Measurements from ENCODE around the gene LRRC45. TPM values are rescaled to one million over a fixed set of nuclear protein-coding genes. Genes with fewer than 3 reads are reported as not detected.

The LRRC45 gene
- polyA plus RNA-seq, 1 donor (not counting 4 experiments of a cell fraction or from before 2014, with no cell fraction given) = 2.5 TPM

DNA sequence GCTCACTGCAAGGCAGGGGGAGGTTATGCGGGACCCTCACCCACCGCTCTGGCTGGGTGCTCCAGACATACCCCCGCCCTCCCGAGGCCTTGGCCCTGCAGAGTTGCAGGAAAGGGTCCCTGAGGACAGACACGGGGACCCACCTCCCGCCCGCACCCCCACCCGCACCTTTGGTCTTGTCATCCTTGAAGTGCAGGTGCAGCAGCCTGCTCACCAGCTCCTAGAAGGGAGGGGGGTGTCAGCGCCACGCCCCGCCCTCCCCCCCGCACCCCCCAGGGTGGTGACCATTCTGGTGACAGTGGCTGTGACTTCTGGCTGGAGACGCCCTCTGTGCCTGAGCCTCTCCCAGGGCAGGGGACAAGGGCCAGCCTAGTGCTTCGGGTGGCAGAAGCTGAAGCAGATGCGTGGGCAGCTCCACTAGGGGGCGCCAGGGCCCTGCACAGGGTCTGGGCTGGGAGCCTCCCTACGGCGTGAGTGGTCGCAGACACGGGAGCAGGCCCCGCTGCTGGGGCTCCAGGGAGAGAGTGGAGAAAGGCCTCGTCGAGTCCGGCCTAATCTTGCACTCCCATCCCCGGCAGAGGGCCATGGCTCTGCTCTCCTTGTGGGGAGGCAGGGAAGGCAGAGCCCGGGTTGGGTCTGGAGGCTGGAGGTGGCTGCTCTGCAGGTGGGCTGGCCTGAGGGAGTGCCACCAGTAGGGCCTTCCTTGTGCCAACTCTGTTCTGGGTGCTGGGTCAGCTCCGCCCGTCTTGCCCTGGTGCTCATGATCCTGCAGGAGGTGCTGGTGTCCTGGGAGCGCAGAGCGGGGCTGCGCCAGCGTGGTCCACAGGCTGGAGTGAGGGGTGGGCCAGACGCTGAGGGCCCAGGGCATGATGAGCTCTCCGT is 3.2 kb upstream of the LRRC45 start:
- FAIRE-seq (no peak), DNase-seq (ENCODE audit: low read depth, low spot score) (no peak)
- H3K27me3 ChIP-seq (ENCODE audit: control insufficient read depth, extremely low read depth, insufficient read depth, low read length) = no peaks in the 10 kb centered on the region
- no peak for TF ChIP-seq EZH2 (IDR thresholded peaks at IDR 0.05; ENCODE audit: low read length)
- peak; percentile 62 to 84 (median 84) for TF ChIP-seq CTCF (optimal IDR thresholded peaks at IDR 0.05 in 1 of 3, IDR thresholded peaks at IDR 0.05 in 1 of 3, conservative IDR thresholded peaks at IDR 0.05 in 1 of 3; ENCODE audit: extremely low read depth in 1 of 3, insufficient read depth in 2 of 3, low read length in 3 of 3)
- peaks cover 28% of the 10 kb centered on the region for H3K4me1 ChIP-seq (ENCODE audit: control insufficient read depth, extremely low read depth, insufficient read depth, low read length)
- dilution Hi-C loops (cut with MboI; ENCODE audit: extremely low pct_ligation_motif_present, low sequenced_read_pairs) = no loop called here
- H3K9me1 ChIP-seq (ENCODE audit: control insufficient read depth, extremely low read depth, insufficient read depth, low read length) = no peaks in the 10 kb centered on the region
- no peak overlapping the region for H3K27ac ChIP-seq (ENCODE audit: control insufficient read depth, insufficient read depth, low read length)
- H4K20me1 ChIP-seq (ENCODE audit: control insufficient read depth, extremely low read depth, insufficient read depth, low read length) = peaks cover 6% of the 10 kb centered on the region
- no peak overlapping the region for H3K4me3 ChIP-seq (ENCODE audit: control insufficient read depth in 2 of 3, extremely low read depth in 1 of 3, insufficient read depth in 2 of 3, low read depth in 1 of 3, low read length in 3 of 3)
- peaks cover 5% of the 10 kb centered on the region for H3K79me2 ChIP-seq (ENCODE audit: control insufficient read depth, insufficient read depth, low read length)
- no peak overlapping the region for H3K4me2 ChIP-seq (ENCODE audit: control insufficient read depth, extremely low read depth, insufficient read depth, low read depth, low read length)
- H2AFZ ChIP-seq (ENCODE audit: control insufficient read depth, low read length) = no peak overlapping the region
- no peak overlapping the region for H3K9ac ChIP-seq (ENCODE audit: control insufficient read depth, extremely low read depth, insufficient read depth, low read length)
- H3K36me3 ChIP-seq (ENCODE audit: control insufficient read depth in 2 of 2, extremely low read depth in 1 of 2, insufficient read depth in 2 of 2, low read length in 2 of 2) = peaks cover 0 to 4% of the 10 kb centered on the region in 2 experiments
- no peaks in the 10 kb centered on the region for H3K9me3 ChIP-seq (ENCODE audit: control insufficient read depth, low read depth, low read length)

GRCh38 chr17:82020572-82021106 is 2.5 kb upstream of the LRRC45 start:
- Histone ChIP-seq H3K4me1 (ENCODE audit: control insufficient read depth, extremely low read depth, insufficient read depth, low read length) (peaks cover 26% of the 10 kb centered on the region), H3K36me3 (ENCODE audit: control insufficient read depth in 2 of 2, extremely low read depth in 1 of 2, insufficient read depth in 2 of 2, low read length in 2 of 2) (peaks cover 0 to 4% of the 10 kb centered on the region in 2 experiments), H3K27ac (ENCODE audit: control insufficient read depth, insufficient read depth, low read length) (no peak overlapping the region), H4K20me1 (ENCODE audit: control insufficient read depth, extremely low read depth, insufficient read depth, low read length) (peaks cover 6% of the 10 kb centered on the region), H3K4me3 (ENCODE audit: control insufficient read depth in 2 of 3, extremely low read depth in 1 of 3, insufficient read depth in 2 of 3, low read depth in 1 of 3, low read length in 3 of 3) (no peak overlapping the region), H3K9me1 (ENCODE audit: control insufficient read depth, extremely low read depth, insufficient read depth, low read length) (no peaks in the 10 kb centered on the region), H3K4me2 (ENCODE audit: control insufficient read depth, extremely low read depth, insufficient read depth, low read depth, low read length) (peak overlapping the region; percentile 97), H3K9ac (ENCODE audit: control insufficient read depth, extremely low read depth, insufficient read depth, low read length) (no peak overlapping the region), H3K79me2 (ENCODE audit: control insufficient read depth, insufficient read depth, low read length) (peaks cover 5% of the 10 kb centered on the region), H3K9me3 (ENCODE audit: control insufficient read depth, low read depth, low read length) (no peaks in the 10 kb centered on the region), H2AFZ (ENCODE audit: control insufficient read depth, low read length) (no peak overlapping the region), H3K27me3 (ENCODE audit: control insufficient read depth, extremely low read depth, insufficient read depth, low read length) (no peaks in the 10 kb centered on the region)
- TF ChIP-seq CTCF (optimal IDR thresholded peaks at IDR 0.05 in 1 of 3, IDR thresholded peaks at IDR 0.05 in 1 of 3, conservative IDR thresholded peaks at IDR 0.05 in 1 of 3; ENCODE audit: extremely low read depth in 1 of 3, insufficient read depth in 2 of 3, low read length in 3 of 3) (no peak), EZH2 (IDR thresholded peaks at IDR 0.05; ENCODE audit: low read length) (no peak)
- dilution Hi-C loops (cut with MboI; ENCODE audit: extremely low pct_ligation_motif_present, low sequenced_read_pairs) = no loop called here
- no peak for FAIRE-seq
- DNase-seq (ENCODE audit: low read depth, low spot score) = no peak
